GM18951 (cell line): ENCODE data around the gene LACRT.

Experiments used
- POLR2A ChIP-seq: IDR thresholded peaks from 4 replicates; pipeline ENCODE4 v1.6.1; 2011; ENCODE audit warnings: mild to moderate bottlenecking; ENCODE audit not compliant: insufficient read length, insufficient read depth; ENCODE audit errors: extremely low read depth
- in situ Hi-C: fragments of 300-500 bp; cut with MboI; formaldehyde crosslinking; loops from one replicate; pipeline ENCODE4 v1.12.0; 2022; ENCODE audit warnings: low sequenced_read_pairs, mixed read lengths, inconsistent platforms; ENCODE audit not compliant: unreplicated experiment

The LACRT gene

DNA sequence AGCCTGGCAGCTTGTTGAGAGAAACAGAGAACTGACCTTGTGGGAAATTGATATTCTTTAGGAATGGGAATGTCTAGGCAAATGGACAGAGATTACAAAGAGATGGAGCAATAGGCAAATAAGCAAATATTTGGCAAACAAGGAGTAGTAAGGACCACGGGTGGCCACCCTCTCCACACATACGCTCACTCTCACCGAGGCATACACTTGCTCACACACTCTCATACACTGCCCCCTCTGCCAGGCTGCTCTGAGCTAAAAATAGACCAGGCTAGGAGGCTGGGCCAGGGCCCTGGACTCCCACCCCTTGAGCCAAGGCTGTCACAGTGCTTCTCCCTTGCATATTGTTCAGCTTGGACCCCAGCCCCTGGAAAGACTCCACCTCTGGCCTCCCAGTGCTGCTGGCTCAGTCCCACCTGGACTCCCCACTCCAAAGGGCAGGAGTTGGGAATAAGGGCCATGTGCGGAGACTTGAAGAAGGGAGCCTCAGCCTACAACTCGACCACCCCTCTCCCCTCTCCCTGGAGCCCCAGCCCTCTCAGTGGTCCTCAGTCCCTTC, 47.3 kb downstream of the LACRT start:
- TF ChIP-seq POLR2A = no peak
- in situ Hi-C loops = no loop called here

DNA sequence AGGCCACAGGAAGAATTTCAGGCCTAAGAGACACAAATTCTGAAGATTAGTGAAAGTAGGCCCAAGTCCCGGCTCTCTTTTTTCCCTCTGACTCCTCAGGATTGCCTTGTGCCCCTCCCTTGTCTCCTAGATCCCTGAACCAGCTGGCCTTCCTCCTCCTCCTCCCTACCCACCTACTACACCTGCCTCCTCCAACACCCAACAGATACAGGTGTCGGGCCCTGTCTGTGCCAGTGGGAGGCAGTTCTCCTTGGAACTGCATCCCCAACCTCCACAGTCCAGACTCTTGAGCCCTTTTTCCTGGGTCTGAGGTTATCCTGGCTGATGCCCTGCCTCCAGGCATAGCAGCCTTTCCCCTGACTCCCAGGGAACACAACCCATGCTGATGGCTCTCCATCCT, 48.1 kb downstream of the LACRT start:
- in situ Hi-C loops = no loop called here
- no peak for TF ChIP-seq POLR2A

DNA sequence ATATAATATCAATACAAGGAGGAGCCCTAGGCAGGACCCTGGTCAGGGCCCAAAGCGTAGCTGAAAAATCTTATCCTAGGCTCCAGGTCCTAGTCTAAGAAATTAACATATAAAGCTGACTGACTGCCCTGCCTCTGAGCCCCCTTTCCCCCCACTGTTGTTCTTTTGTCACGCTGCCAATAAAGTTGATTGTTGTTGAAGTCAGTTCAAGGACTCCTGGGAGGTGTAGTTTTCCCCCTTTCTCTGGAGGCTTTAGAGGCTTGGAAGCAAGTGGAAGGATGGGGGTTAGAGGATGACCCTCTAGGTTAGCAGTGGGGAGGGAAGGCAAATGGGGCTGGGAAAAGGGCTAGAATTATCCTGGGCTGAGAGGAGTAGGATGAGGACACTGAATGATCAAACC, 49.5 kb downstream of the LACRT start:
- TF ChIP-seq POLR2A = no peak
- in situ Hi-C loops = no loop called here

DNA sequence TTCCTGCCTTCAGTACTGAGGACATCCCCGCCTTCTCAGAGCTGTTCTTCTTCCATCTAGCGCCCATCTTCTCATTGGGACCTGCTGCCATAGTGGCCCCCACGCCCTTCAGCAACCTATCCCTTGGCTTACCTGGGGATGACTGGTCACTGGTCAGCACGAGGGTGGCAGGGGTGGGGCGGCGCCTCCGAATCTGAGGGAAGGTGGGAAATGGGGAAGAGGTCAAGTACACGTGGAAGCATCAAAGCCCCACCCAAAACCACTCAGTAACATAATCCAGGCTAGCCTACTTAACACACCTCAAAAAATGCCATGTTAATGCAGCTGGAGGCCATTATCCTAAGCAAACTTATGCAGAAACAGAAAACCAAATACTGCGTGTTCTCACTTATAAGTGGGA, 50.6 kb downstream of the LACRT start:
- in situ Hi-C loops = no loop called here
- no peak for TF ChIP-seq POLR2A

DNA sequence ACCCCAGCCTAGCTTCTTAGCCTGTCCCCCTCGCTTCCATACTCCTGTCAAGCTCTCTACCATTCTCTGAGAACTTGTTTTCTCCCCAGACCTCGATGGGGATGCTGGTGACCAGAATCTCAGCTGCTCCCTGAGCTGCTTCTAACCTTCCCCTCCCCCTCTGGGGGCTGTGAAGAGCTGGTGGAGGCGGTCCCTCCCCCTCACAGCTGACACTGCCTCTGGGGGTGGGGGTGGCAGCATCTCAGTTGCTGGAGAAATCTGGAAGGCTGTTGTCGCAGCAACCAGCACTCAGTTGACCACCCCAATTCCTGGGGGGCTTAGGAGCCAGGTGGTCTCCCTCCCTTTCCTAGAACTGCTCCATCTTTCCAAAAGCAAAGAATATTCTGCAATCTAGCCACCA, 51.0 kb downstream of the LACRT start:
- no peak for TF ChIP-seq POLR2A
- in situ Hi-C loops = no loop called here

DNA sequence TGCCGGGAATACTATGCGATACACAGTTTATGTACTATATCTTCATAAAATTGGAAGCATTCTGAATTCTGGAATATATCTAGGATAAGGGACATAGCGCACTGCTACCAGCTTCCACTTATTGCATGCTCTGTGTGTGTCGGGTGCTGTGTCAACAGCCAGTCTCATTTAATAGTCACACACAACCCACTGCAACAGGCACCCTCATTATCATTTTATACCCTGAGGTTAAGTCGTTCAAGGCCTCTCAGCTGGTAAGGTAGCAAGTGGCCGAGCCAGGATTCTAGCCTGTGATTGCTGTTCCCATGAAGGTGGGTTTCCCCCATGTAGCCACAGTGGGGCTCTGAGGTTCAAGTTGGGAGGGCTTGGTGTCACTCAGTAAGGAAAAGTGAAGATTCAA, 53.3 kb downstream of the LACRT start:
- in situ Hi-C loops = no loop called here
- TF ChIP-seq POLR2A = no peak
